ENCODE measurements around the gene TSPAN8. TPM values are rescaled to one million over a fixed set of nuclear protein-coding genes. Genes with fewer than 3 reads are reported as not detected.

The TSPAN8 gene
- total and polyA plus RNA-seq, 7 donors = 1.3 to 1,609 (median 5.0) TPM

DNA sequence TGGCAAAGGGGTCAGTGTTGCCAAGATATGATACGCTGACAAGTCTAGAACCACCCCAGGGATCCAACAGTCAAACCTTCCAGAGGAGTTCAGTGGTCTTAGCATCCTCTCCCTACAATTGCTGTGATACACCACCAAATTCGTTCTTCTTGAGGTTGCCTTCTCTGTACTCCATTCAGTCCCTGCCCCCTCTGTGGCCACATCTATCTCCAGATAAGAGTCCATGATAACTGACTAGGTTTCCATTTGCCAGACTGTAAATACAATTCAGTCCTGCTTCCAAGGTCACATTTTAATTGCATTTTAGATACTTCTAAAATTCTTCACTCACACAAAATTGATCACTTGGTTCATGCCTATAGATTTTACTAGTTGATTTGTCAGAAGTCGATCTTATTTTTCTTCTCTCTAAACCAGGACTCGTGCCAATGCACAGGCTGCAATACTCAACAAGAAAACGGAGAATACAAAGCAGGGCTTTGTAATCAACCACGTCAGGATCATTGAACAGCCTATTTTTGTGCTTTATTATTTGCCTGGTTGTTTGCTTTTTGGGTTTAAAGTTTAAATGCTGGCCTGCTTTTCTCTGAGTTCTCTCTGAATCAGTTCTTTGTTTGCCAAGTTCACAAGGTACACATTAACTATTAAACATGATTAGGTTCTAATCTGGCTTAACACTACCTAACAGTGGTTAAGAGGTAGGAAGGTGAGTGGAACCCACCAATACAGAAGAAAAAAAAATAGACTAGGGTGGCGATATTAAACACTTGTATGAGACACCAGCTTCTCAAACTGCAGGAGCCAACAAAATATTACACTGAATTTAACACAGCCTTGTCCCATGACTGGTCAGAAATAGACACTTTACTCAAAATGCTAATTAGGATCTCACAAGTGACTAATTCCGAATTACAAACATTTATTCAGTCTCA lies 5.3 kb upstream of the TSPAN8 start:
- Histone ChIP-seq H3K4me3 (no peak overlapping the region), H3K36me3 (no peaks in the 10 kb centered on the region), H3K27me3 (no peaks in the 10 kb centered on the region), H3K27ac (no peak overlapping the region), H3K9me3 (no peaks in the 10 kb centered on the region), H3K4me1 (no peaks in the 10 kb centered on the region)
- intact Hi-C loops (cut with DNase I) = no loop called here
- no peak for DNase-seq
- TF ChIP-seq POLR2A (IDR thresholded peaks at IDR 0.05) = no peak
- TF ChIP-seq POLR2AphosphoS5 (IDR thresholded peaks at IDR 0.05) = no peak
- 13 to 66% methylated on average over 8 of the region's 8 CpGs for WGBS, 2 donors

GRCh38 chr12:71161591-71161990 lies 3.8 kb upstream of the TSPAN8 start:
- H3K27ac ChIP-seq = no peak overlapping the region
- no peaks in the 10 kb centered on the region for H3K9me3 ChIP-seq
- TF ChIP-seq POLR2AphosphoS5 (IDR thresholded peaks at IDR 0.05) (no peak), CTCF (IDR thresholded peaks at IDR 0.05) (no peak)
- WGBS, 2 donors = 13 to 61% methylated on average over 1 of the region's 1 CpG
- H3K36me3 ChIP-seq = no peaks in the 10 kb centered on the region
- intact Hi-C loops (cut with DNase I) = no loop called here
- no peaks in the 10 kb centered on the region for H3K4me1 ChIP-seq
- no peak overlapping the region for H3K4me3 ChIP-seq
- no peak for DNase-seq
- no peaks in the 10 kb centered on the region for H3K27me3 ChIP-seq

- no peaks in the 10 kb centered on the region for H3K4me1 ChIP-seq
- no peak overlapping the region for H3K4me3 ChIP-seq
- H3K36me3 ChIP-seq = no peaks in the 10 kb centered on the region
- no peak for TF ChIP-seq EP300 (IDR thresholded peaks at IDR 0.05)
- no peak for TF ChIP-seq POLR2AphosphoS5 (IDR thresholded peaks at IDR 0.05)
- no peak for TF ChIP-seq POLR2A (IDR thresholded peaks at IDR 0.05)
- no peak for TF ChIP-seq CTCF (IDR thresholded peaks at IDR 0.05)
- no peak overlapping the region for H3K27ac ChIP-seq
- no peaks in the 10 kb centered on the region for H3K27me3 ChIP-seq
- no peak for DNase-seq
- 52 to 73% methylated on average over 4 of the region's 4 CpGs for WGBS, 2 donors
- intact Hi-C loops (cut with DNase I) = no loop called here
- H3K9me3 ChIP-seq = no peaks in the 10 kb centered on the region
These were observed 2.8 kb upstream of the TSPAN8 start for GRCh38 chr12:71160585-71160984.

DNA sequence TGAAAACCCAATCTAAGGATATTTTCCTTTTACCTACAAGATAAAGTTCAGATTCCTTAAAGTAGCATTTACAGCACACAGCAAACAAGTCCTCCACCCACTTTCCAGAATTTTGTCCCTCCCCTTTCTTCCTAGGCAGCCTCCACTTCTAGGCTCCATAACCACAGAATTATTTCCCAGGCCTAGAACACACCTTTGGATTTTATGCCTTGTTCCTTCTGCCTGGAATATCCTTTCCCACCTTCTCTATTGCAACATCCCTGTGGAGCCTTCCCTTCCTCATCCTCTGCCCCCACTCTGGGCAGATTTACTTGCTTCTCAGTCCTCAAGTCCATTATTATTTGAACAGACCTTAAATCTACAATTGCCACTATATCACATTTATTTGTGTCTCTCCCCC lies 2.1 kb upstream of the TSPAN8 start:
- intact Hi-C loops (cut with DNase I) = no loop called here
- H3K4me1 ChIP-seq = no peaks in the 10 kb centered on the region
- no peak overlapping the region for H3K4me3 ChIP-seq
- H3K36me3 ChIP-seq = no peaks in the 10 kb centered on the region
- no peaks in the 10 kb centered on the region for H3K9me3 ChIP-seq
- no peak overlapping the region for H3K27ac ChIP-seq
- no peak for DNase-seq
- TF ChIP-seq POLR2AphosphoS5 (IDR thresholded peaks at IDR 0.05) = no peak
- TF ChIP-seq EP300 (IDR thresholded peaks at IDR 0.05) = no peak
- no peak for TF ChIP-seq CTCF (IDR thresholded peaks at IDR 0.05)
- TF ChIP-seq POLR2A (IDR thresholded peaks at IDR 0.05) = no peak
- H3K27me3 ChIP-seq = no peaks in the 10 kb centered on the region

DNA sequence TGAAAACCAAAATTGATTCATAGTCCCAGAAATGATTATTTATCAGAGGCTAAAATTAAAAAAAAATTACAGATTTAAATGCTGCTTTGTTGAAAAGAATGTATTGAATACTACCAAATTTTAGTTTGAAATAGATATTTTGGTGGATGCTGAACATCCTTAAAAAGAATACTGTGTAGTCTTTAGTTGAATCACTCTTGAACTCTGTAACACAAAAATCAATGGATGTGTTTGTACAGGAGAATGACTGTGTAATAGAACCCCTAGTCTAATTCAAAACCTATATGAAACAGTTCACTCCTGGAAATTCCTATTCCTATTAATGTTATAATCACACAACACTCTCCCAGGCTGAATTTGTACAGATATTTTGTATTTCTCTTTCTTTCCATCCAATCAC lies 1.5 kb upstream of the TSPAN8 start:
- Histone ChIP-seq H3K36me3 (no peaks in the 10 kb centered on the region), H3K9me3 (no peaks in the 10 kb centered on the region), H3K4me1 (no peaks in the 10 kb centered on the region), H3K27ac (no peak overlapping the region), H3K4me3 (no peak overlapping the region), H3K27me3 (no peaks in the 10 kb centered on the region)
- intact Hi-C loops (cut with DNase I) = no loop called here
- TF ChIP-seq POLR2A (IDR thresholded peaks at IDR 0.05) (no peak), POLR2AphosphoS5 (IDR thresholded peaks at IDR 0.05) (no peak), CTCF (IDR thresholded peaks at IDR 0.05) (no peak), EP300 (IDR thresholded peaks at IDR 0.05) (no peak)
- no peak for DNase-seq

Data from sigmoid colon (tissue), 7 donors.